ENCODE data around the gene MEGF11. TPM values are rescaled to one million over a fixed set of nuclear protein-coding genes. Genes with fewer than 3 reads are reported as not detected.

The MEGF11 gene
- total RNA-seq, 2 experiments from 2014 or later: 3.3 to 6.8 TPM

GRCh38 chr15:66035901-66036300 lies 217.6 kb downstream of the MEGF11 start:
- Histone ChIP-seq H3K27ac (ENCODE audit: low read depth, low read length, poor library complexity, severe bottlenecking) (no peak overlapping the region), H3K4me3 (ENCODE audit: low read depth, low read length, poor library complexity, severe bottlenecking) (no peak overlapping the region), H4K20me1 (ENCODE audit: insufficient read depth, low read length) (no peaks in the 10 kb centered on the region), H3K79me2 (ENCODE audit: insufficient read depth, low read depth, low read length) (no peaks in the 10 kb centered on the region), H3K9me2 (ENCODE audit: insufficient read depth, low read length) (no peaks in the 10 kb centered on the region), H2AFZ (ENCODE audit: low read length) (no peak overlapping the region), H3K4me2 (ENCODE audit: low read length) (no peak overlapping the region), H3K36me3 (ENCODE audit: insufficient read depth, low read length) (no peaks in the 10 kb centered on the region), H3K4me1 (ENCODE audit: insufficient read depth, low read length, poor library complexity, severe bottlenecking) (no peaks in the 10 kb centered on the region), H3K9me3 (ENCODE audit: low read length) (peaks cover 10% of the 10 kb centered on the region; the same call in 1 of the 2 replicates)
- no TSS peak for BruUV-seq (replicated peaks)
- intact Hi-C loops (cut with micrococcal nuclease; ENCODE audit: unreplicated experiment): no loop called here
- DNase-seq (ENCODE audit: low spot score): no peak
- TF ChIP-seq EZH2phosphoT487 (IDR thresholded peaks at IDR 0.05; ENCODE audit: borderline replicate concordance, low read depth, low read length): no peak
- TF ChIP-seq, protein P1, sequence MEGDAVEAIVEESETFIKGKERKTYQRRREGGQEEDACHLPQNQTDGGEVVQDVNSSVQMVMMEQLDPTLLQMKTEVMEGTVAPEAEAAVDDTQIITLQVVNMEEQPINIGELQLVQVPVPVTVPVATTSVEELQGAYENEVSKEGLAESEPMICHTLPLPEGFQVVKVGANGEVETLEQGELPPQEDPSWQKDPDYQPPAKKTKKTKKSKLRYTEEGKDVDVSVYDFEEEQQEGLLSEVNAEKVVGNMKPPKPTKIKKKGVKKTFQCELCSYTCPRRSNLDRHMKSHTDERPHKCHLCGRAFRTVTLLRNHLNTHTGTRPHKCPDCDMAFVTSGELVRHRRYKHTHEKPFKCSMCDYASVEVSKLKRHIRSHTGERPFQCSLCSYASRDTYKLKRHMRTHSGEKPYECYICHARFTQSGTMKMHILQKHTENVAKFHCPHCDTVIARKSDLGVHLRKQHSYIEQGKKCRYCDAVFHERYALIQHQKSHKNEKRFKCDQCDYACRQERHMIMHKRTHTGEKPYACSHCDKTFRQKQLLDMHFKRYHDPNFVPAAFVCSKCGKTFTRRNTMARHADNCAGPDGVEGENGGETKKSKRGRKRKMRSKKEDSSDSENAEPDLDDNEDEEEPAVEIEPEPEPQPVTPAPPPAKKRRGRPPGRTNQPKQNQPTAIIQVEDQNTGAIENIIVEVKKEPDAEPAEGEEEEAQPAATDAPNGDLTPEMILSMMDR (conservative IDR thresholded peaks at IDR 0.05; ENCODE audit: low read length): no peak
- ChIA-PET CTCF (ENCODE audit: unreplicated experiment) (interaction anchor here (0.6 kb wide), 1 partner anchor 167 kb away, joined by 3 read pairs; the partner anchor contains the start of gene RAB11A), POLR2A (no interaction called here)

GRCh38 chr15:66033143-66033542 lies 220.4 kb downstream of the MEGF11 start:
- Histone ChIP-seq H2AFZ (ENCODE audit: low read length) (no peak overlapping the region), H3K36me3 (ENCODE audit: insufficient read depth, low read length) (no peaks in the 10 kb centered on the region), H3K9me2 (ENCODE audit: insufficient read depth, low read length) (no peaks in the 10 kb centered on the region), H3K27ac (ENCODE audit: low read depth, low read length, poor library complexity, severe bottlenecking) (no peak overlapping the region), H3K4me3 (ENCODE audit: low read depth, low read length, poor library complexity, severe bottlenecking) (no peak overlapping the region), H4K20me1 (ENCODE audit: insufficient read depth, low read length) (no peaks in the 10 kb centered on the region), H3K4me1 (ENCODE audit: insufficient read depth, low read length, poor library complexity, severe bottlenecking) (no peaks in the 10 kb centered on the region), H3K9me3 (ENCODE audit: low read length) (peaks cover 10% of the 10 kb centered on the region; the same call in 1 of the 2 replicates), H3K79me2 (ENCODE audit: insufficient read depth, low read depth, low read length) (no peaks in the 10 kb centered on the region), H3K4me2 (ENCODE audit: low read length) (no peak overlapping the region)
- TF ChIP-seq EZH2phosphoT487 (IDR thresholded peaks at IDR 0.05; ENCODE audit: borderline replicate concordance, low read depth, low read length): no peak
- TF ChIP-seq, protein P1 (conservative IDR thresholded peaks at IDR 0.05; ENCODE audit: low read length): no peak
- ChIA-PET CTCF (ENCODE audit: unreplicated experiment) (no interaction called here), POLR2A (no interaction called here)
- no TSS peak for BruUV-seq (replicated peaks)
- no peak for DNase-seq (ENCODE audit: low spot score)
- intact Hi-C loops (cut with micrococcal nuclease; ENCODE audit: unreplicated experiment): no loop called here

GRCh38 chr15:66032006-66032405 lies 221.5 kb downstream of the MEGF11 start:
- Histone ChIP-seq H4K20me1 (ENCODE audit: insufficient read depth, low read length) (no peaks in the 10 kb centered on the region), H3K36me3 (ENCODE audit: insufficient read depth, low read length) (no peaks in the 10 kb centered on the region), H3K79me2 (ENCODE audit: insufficient read depth, low read depth, low read length) (no peaks in the 10 kb centered on the region), H3K9me3 (ENCODE audit: low read length) (peaks cover 10% of the 10 kb centered on the region; the same call in 1 of the 2 replicates), H3K4me1 (ENCODE audit: insufficient read depth, low read length, poor library complexity, severe bottlenecking) (no peaks in the 10 kb centered on the region), H3K4me2 (ENCODE audit: low read length) (no peak overlapping the region), H3K27ac (ENCODE audit: low read depth, low read length, poor library complexity, severe bottlenecking) (no peak overlapping the region), H3K9me2 (ENCODE audit: insufficient read depth, low read length) (no peaks in the 10 kb centered on the region), H3K4me3 (ENCODE audit: low read depth, low read length, poor library complexity, severe bottlenecking) (no peak overlapping the region), H2AFZ (ENCODE audit: low read length) (no peak overlapping the region)
- CTCF ChIA-PET (ENCODE audit: unreplicated experiment): no interaction called here
- intact Hi-C loops (cut with micrococcal nuclease; ENCODE audit: unreplicated experiment): no loop called here
- DNase-seq (ENCODE audit: low spot score): no peak
- BruUV-seq (replicated peaks): no TSS peak
- TF ChIP-seq, protein P1 (conservative IDR thresholded peaks at IDR 0.05; ENCODE audit: low read length): no peak
- TF ChIP-seq EZH2phosphoT487 (IDR thresholded peaks at IDR 0.05; ENCODE audit: borderline replicate concordance, low read depth, low read length): no peak
- POLR2A ChIA-PET: interaction anchor here (0.5 kb wide), 1 partner anchor 40 kb away, joined by 3 read pairs; no protein-coding TSS in a partner anchor
